ENCODE measurements around the gene FBXO41.

Gene FBXO41

DNA sequence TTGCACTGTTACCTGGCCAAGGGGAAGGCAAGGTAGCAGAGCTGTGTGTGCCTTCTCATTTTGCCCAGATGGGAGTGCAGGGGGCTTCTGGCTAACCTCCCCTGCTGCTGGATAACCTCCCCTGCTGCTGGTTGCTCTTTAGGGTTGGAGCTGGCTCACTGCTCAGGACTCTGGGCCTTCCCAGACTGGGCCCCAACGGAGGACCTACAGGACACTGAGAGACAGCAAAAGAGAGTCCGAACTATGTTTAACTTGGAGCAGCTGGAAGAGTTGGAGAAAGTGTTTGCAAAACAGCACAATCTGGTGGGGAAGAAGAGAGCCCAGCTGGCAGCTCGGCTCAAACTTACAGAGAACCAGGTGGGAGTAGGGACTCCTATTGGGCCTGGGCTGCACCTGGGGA is 76.0 kb downstream of the FBXO41 start:
- peaks cover 10% of the 10 kb centered on the region for H3K9me3 Mint-ChIP-seq
- TF ChIP-seq, protein P1, sequence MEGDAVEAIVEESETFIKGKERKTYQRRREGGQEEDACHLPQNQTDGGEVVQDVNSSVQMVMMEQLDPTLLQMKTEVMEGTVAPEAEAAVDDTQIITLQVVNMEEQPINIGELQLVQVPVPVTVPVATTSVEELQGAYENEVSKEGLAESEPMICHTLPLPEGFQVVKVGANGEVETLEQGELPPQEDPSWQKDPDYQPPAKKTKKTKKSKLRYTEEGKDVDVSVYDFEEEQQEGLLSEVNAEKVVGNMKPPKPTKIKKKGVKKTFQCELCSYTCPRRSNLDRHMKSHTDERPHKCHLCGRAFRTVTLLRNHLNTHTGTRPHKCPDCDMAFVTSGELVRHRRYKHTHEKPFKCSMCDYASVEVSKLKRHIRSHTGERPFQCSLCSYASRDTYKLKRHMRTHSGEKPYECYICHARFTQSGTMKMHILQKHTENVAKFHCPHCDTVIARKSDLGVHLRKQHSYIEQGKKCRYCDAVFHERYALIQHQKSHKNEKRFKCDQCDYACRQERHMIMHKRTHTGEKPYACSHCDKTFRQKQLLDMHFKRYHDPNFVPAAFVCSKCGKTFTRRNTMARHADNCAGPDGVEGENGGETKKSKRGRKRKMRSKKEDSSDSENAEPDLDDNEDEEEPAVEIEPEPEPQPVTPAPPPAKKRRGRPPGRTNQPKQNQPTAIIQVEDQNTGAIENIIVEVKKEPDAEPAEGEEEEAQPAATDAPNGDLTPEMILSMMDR (IDR thresholded peaks at IDR 0.05), result no peak
- H3K4me1 Mint-ChIP-seq, result peaks cover 15% of the 10 kb centered on the region
- no peak for DNase-seq
- no peak overlapping the region for H3K4me3 Mint-ChIP-seq
- no peak overlapping the region for H3K27ac Mint-ChIP-seq
- no peaks in the 10 kb centered on the region for H3K36me3 Mint-ChIP-seq (ENCODE audit: low read depth)
- peaks cover 57% of the 10 kb centered on the region for H3K27me3 Mint-ChIP-seq (ENCODE audit: low read depth, poor library complexity)

DNA sequence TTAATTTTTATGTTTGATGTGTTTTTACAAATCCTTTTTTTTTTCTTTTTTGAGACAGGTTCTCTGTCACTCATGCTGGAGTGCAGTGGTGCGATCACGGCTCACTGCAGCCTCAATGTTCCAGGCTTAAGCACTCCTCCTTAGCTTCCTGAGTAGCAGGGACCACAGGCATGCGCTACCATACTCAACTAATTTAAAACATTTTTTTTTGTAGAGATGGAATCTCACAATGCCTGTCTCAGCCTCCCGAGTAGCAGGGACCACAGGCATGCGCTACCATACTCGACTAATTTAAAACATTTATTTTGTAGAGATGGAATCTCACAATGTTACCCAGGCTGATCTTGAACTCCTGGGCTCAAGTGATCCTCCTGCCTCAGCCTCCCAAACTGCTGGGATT is 78.7 kb downstream of the FBXO41 start:
- peaks cover 17% of the 10 kb centered on the region for H3K9me3 Mint-ChIP-seq
- TF ChIP-seq, protein P1 (IDR thresholded peaks at IDR 0.05), result no peak
- H3K27me3 Mint-ChIP-seq (ENCODE audit: low read depth, poor library complexity), result peaks cover 84% of the 10 kb centered on the region
- peaks cover 5% of the 10 kb centered on the region for H3K4me1 Mint-ChIP-seq
- DNase-seq, result no peak
- no peak overlapping the region for H3K4me3 Mint-ChIP-seq
- H3K36me3 Mint-ChIP-seq (ENCODE audit: low read depth), result no peaks in the 10 kb centered on the region
- H3K27ac Mint-ChIP-seq, result no peak overlapping the region
